OCI-LY1 (cell line): ENCODE measurements around the gene SLC13A2.
"Not testable (repeated sequence)": the region's sequence is repeated elsewhere in the genome, so short reads cannot be mapped to it uniquely, and the experiment has no call there.

Experiments used
- H2AFZ ChIP-seq: fragments of 200-600 bp; sonication (generic), shearing (Covaris generic); 2 replicates; pipeline ENCODE4 v1.6.0; 2014; ENCODE audit warnings: antibody characterized with exemption, mild to moderate bottlenecking, low read length
- H3F3A ChIP-seq: fragments of 200-600 bp; sonication (generic), shearing (Covaris generic); 2 replicates; pipeline ENCODE4 v1.6.0; 2014; ENCODE audit warnings: mild to moderate bottlenecking, antibody characterized with exemption, low read length, moderate library complexity; ENCODE audit not compliant: insufficient read depth
- H3K27ac ChIP-seq: fragments of 200-600 bp; sonication (generic); 2 replicates; pipeline ENCODE4 v1.5.1; 2014; ENCODE audit warnings: low read length, mixed run types, mild to moderate bottlenecking, low read depth; ENCODE audit not compliant: poor library complexity, severe bottlenecking
- H3K27me3 ChIP-seq: fragments of 200-600 bp; sonication (generic); 2 replicates; pipeline ENCODE4 v1.6.0; 2014; ENCODE audit warnings: antibody characterized with exemption, mild to moderate bottlenecking, low read length, moderate library complexity; ENCODE audit not compliant: insufficient read depth
- H3K36me3 ChIP-seq: fragments of 200-600 bp; sonication (generic); 2 replicates; pipeline ENCODE4 v1.6.1; 2014; ENCODE audit warnings: mild to moderate bottlenecking, antibody characterized with exemption, low read length, moderate library complexity, mixed read lengths; ENCODE audit not compliant: insufficient read depth
- H3K4me1 ChIP-seq: fragments of 200-600 bp; sonication (generic); 2 replicates; pipeline ENCODE4 v1.5.1; 2014; ENCODE audit warnings: mild to moderate bottlenecking, low read length, moderate library complexity; ENCODE audit not compliant: insufficient read depth, severe bottlenecking
- H3K4me2 ChIP-seq: fragments of 200-600 bp; sonication (generic), shearing (Covaris generic); 2 replicates; pipeline ENCODE4 v1.6.1; 2014; ENCODE audit warnings: low read length
- H3K4me3 ChIP-seq: fragments of 200-600 bp; sonication (generic); 2 replicates; pipeline ENCODE4 v1.5.1; 2014; ENCODE audit warnings: low read length, low read depth, mild to moderate bottlenecking, mixed read lengths; ENCODE audit not compliant: poor library complexity, severe bottlenecking
- H3K79me2 ChIP-seq: fragments of 200-600 bp; shearing (Covaris generic); 2 replicates; pipeline ENCODE4 v1.6.1; 2016; ENCODE audit warnings: mixed run types, low read length, mixed read lengths; ENCODE audit not compliant: insufficient read depth
- H3K9ac ChIP-seq: fragments of 200-600 bp; sonication (generic), shearing (Covaris generic); 2 replicates; pipeline ENCODE4 v1.6.1; 2014; ENCODE audit warnings: mild to moderate bottlenecking, low read length, mixed read lengths
- H3K9me2 ChIP-seq: fragments of 200-600 bp; sonication (generic), shearing (Covaris generic); 2 replicates; pipeline ENCODE4 v1.6.1; 2014; ENCODE audit warnings: low read depth, mild to moderate bottlenecking, low read length, mixed read lengths
- H3K9me3 ChIP-seq: fragments of 200-600 bp; shearing (Covaris generic); 2 replicates; pipeline ENCODE4 v1.6.1; 2014; ENCODE audit warnings: low read length, mixed read lengths
- H4K20me1 ChIP-seq: fragments of 200-600 bp; sonication (generic), shearing (Covaris generic); 2 replicates; pipeline ENCODE4 v1.6.0; 2016; ENCODE audit warnings: mild to moderate bottlenecking, low read length; ENCODE audit not compliant: insufficient read depth
- CTCF ChIP-seq: fragments of 200-600 bp; sonication (generic), shearing (Covaris generic); IDR thresholded peaks from 2 replicates; pipeline ENCODE4 v1.5.1; 2017; ENCODE audit warnings: mild to moderate bottlenecking, antibody characterized with exemption, low read length, moderate library complexity, mixed read lengths
- EZH2 ChIP-seq: fragments of 200-600 bp; sonication (generic), shearing (Covaris generic); IDR thresholded peaks from 2 replicates; pipeline ENCODE4 v1.8.0; 2017; ENCODE audit warnings: borderline replicate concordance, mixed run types, mild to moderate bottlenecking, antibody characterized with exemption, low read length, moderate library complexity, mixed read lengths

The SLC13A2 gene

GRCh38 chr17:28427371-28427770 lies 46.1 kb upstream of the SLC13A2 start:
- Histone ChIP-seq H3K4me2 (no peak overlapping the region), H3K9ac (no peak overlapping the region), H3F3A (no peaks in the 10 kb centered on the region), H3K9me3 (no peaks in the 10 kb centered on the region), H3K4me3 (no peak overlapping the region), H3K9me2 (no peaks in the 10 kb centered on the region), H3K79me2 (no peaks in the 10 kb centered on the region), H3K27me3 (no peaks in the 10 kb centered on the region), H2AFZ (no peak overlapping the region), H3K4me1 (no peaks in the 10 kb centered on the region), H3K27ac (no peak overlapping the region), H4K20me1 (no peaks in the 10 kb centered on the region), H3K36me3 (no peaks in the 10 kb centered on the region)
- TF ChIP-seq CTCF, result no peak

GRCh38 chr17:28427982-28428381 lies 45.5 kb upstream of the SLC13A2 start:
- H4K20me1 ChIP-seq, H3F3A ChIP-seq, H2AFZ ChIP-seq, H3K4me3 ChIP-seq, H3K27me3 ChIP-seq, H3K9me3 ChIP-seq, H3K4me2 ChIP-seq, H3K27ac ChIP-seq, H3K36me3 ChIP-seq, H3K79me2 ChIP-seq, H3K9me2 ChIP-seq, H3K9ac ChIP-seq, H3K4me1 ChIP-seq: not testable (repeated sequence)

- no peak overlapping the region for H3K9ac ChIP-seq
- no peaks in the 10 kb centered on the region for H3K36me3 ChIP-seq
- no peak for TF ChIP-seq EZH2
- TF ChIP-seq CTCF, result no peak
- no peaks in the 10 kb centered on the region for H3K79me2 ChIP-seq
- H3K4me2 ChIP-seq, result no peak overlapping the region
- H3K9me3 ChIP-seq, result no peaks in the 10 kb centered on the region
- H3K27ac ChIP-seq, result no peak overlapping the region
- H3K27me3 ChIP-seq, result no peaks in the 10 kb centered on the region
- H3K9me2 ChIP-seq, result no peaks in the 10 kb centered on the region
- no peak overlapping the region for H3K4me3 ChIP-seq
- H3K4me1 ChIP-seq, result no peaks in the 10 kb centered on the region
- H4K20me1 ChIP-seq, result no peaks in the 10 kb centered on the region
- H2AFZ ChIP-seq, result no peak overlapping the region
- no peaks in the 10 kb centered on the region for H3F3A ChIP-seq
These were observed 39.7 kb upstream of the SLC13A2 start for GRCh38 chr17:28433721-28434120.

- H3K36me3 ChIP-seq, H3F3A ChIP-seq, H3K4me2 ChIP-seq, H3K9ac ChIP-seq, H3K9me3 ChIP-seq, H3K79me2 ChIP-seq, H3K9me2 ChIP-seq, H3K27me3 ChIP-seq, H3K27ac ChIP-seq, H3K4me1 ChIP-seq, H3K4me3 ChIP-seq, H4K20me1 ChIP-seq, H2AFZ ChIP-seq: not testable (repeated sequence)
These were observed 39.1 kb upstream of the SLC13A2 start for GRCh38 chr17:28434326-28434725.
